ENCODE results near the gene PICK1.

DNA sequence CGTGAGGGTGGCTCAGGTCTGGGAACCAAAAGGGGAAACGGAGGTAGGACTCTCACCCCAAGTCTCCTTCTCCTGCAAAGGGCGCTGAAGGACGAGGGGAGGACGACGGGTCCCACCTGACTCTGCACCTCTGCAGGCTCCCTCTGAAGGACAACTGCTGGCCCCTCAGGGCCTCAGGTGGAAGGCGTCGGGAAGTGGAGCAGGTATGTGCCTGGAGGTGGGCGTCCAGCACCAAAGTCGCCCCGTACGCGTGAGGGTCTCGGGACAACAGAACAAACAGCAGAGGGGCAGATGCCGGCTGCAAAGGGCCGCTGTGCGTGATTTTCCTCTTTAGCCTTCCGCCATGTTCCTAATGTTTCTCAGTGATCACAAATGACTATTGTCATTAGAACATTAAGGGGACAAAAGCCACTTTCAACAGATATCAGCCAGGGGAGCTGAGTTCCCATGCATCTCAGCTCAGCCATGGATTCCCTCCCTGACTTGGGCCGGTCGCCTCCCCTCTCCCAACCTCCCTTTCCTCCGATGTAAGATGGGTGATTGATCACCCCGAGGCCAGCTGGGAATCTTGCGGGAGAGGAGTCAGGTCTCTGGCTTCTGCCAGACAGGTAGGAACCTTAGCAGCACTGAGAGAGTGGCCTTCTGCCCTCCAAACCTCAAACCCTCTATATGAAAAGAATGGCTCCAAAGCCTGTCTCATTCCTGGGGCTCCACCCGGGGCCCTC is 25.9 kb downstream of the PICK1 start:
- TF ChIP-seq EZH2phosphoT487 (IDR thresholded peaks at IDR 0.05; ENCODE audit: borderline replicate concordance, low read length) = no peak
- TF ChIP-seq, protein P1, sequence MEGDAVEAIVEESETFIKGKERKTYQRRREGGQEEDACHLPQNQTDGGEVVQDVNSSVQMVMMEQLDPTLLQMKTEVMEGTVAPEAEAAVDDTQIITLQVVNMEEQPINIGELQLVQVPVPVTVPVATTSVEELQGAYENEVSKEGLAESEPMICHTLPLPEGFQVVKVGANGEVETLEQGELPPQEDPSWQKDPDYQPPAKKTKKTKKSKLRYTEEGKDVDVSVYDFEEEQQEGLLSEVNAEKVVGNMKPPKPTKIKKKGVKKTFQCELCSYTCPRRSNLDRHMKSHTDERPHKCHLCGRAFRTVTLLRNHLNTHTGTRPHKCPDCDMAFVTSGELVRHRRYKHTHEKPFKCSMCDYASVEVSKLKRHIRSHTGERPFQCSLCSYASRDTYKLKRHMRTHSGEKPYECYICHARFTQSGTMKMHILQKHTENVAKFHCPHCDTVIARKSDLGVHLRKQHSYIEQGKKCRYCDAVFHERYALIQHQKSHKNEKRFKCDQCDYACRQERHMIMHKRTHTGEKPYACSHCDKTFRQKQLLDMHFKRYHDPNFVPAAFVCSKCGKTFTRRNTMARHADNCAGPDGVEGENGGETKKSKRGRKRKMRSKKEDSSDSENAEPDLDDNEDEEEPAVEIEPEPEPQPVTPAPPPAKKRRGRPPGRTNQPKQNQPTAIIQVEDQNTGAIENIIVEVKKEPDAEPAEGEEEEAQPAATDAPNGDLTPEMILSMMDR (conservative IDR thresholded peaks at IDR 0.05; ENCODE audit: low read depth, low read length) = no peak

Measured in PC-3 (cell line).